ENCODE data around the gene STYX. TPM values are rescaled to one million over a fixed set of nuclear protein-coding genes. Genes with fewer than 3 reads are reported as not detected.

STYX gene
- total RNA-seq, 2 experiments from 2014 or later, result 15.9 to 17.0 TPM

Other genes starting within 250 kb of the STYX start
- 1 to 10 TPM; 4.3 to 4.8 TPM for gene TXNDC16, start 177.7 kb upstream of the STYX start, total RNA-seq
- gene GPR137C, start 177.3 kb upstream of the STYX start, total RNA-seq, result under 1 TPM; 0.12 to 0.19 TPM
- gene ERO1A, start 34.6 kb upstream of the STYX start, total RNA-seq, result 100 to 1,000 TPM; 138 to 153 TPM
- 100 to 1,000 TPM; 109 to 110 TPM for gene PSMC6, start 23.0 kb upstream of the STYX start, total RNA-seq
- gene GNPNAT1, start 61.4 kb downstream of the STYX start, total RNA-seq, result 10 to 100 TPM; 30.4 to 31.4 TPM
- gene FERMT2, start 220.9 kb downstream of the STYX start, total RNA-seq, result 1 to 10 TPM; 3.8 to 5.3 TPM